Osteocyte (in vitro differentiated cells): Measurements from ENCODE around the gene CYSLTR2. TPM values are rescaled to one million over a fixed set of nuclear protein-coding genes. Genes with fewer than 3 reads are reported as not detected.

ENCODE experiments used
- DNase-seq: peaks from one replicate; pipeline ENCODE4 v3.0.0; 2021; ENCODE audit warnings: mixed read lengths; ENCODE audit not compliant: unreplicated experiment; ENCODE audit errors: extremely low spot score
- H3K27ac Mint-ChIP-seq: one replicate; pipeline ENCODE4 v1.8.0; 2021; ENCODE audit warnings: mild to moderate bottlenecking, mixed read lengths; ENCODE audit not compliant: unreplicated experiment
- H3K27me3 Mint-ChIP-seq: one replicate; pipeline ENCODE4 v1.8.0; 2021; ENCODE audit warnings: mixed read lengths; ENCODE audit not compliant: unreplicated experiment
- H3K36me3 Mint-ChIP-seq: one replicate; pipeline ENCODE4 v1.8.0; 2021; ENCODE audit warnings: mixed read lengths; ENCODE audit not compliant: unreplicated experiment
- H3K4me1 Mint-ChIP-seq: one replicate; pipeline ENCODE4 v1.8.0; 2021; ENCODE audit warnings: mixed read lengths; ENCODE audit not compliant: unreplicated experiment
- H3K4me3 Mint-ChIP-seq: one replicate; pipeline ENCODE4 v1.8.0; 2021; ENCODE audit warnings: mild to moderate bottlenecking, moderate library complexity, mixed read lengths; ENCODE audit not compliant: unreplicated experiment
- H3K9me3 Mint-ChIP-seq: one replicate; pipeline ENCODE4 v1.8.0; 2021; ENCODE audit warnings: mixed read lengths; ENCODE audit not compliant: unreplicated experiment
- total RNA-seq: library from RNA; stranded (reverse); gene quantifications from 2 replicates; pipeline ENCODE4 v1.2.1, GENCODE V29; 2021
- TF ChIP-seq, protein P1 (sequence below): fragments of 200-600 bp; sonication (generic); IDR thresholded peaks from 2 replicates; pipeline ENCODE4 v1.5.0; 2021; ENCODE audit warnings: antibody characterized with exemption, mild to moderate bottlenecking, moderate library complexity

The CYSLTR2 gene
- total RNA-seq, 1 donor from 2014 or later: not detected

DNA sequence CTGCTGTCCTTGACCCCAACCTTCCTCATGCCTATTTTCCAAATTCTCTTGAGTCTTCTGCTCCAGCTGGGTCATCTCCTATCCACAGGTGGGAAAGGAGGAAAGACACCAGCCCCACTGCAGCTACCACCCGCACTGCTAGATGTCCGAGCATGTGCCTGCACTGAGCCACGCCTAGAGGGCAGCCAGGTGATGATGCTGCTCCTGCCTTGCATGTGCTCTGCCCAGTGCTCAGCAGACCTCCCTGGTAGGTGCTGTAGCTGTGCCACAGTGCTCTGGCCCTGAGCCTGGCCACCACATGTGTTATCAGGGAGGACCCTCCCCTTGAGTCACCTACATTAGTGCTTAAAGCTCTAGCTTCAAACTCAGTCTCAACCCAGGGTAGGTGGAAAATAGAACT lies 6.9 kb upstream of the CYSLTR2 start:
- H3K4me3 Mint-ChIP-seq: no peak overlapping the region
- DNase-seq: no peak
- no peak overlapping the region for H3K27ac Mint-ChIP-seq
- H3K27me3 Mint-ChIP-seq: peaks cover 19% of the 10 kb centered on the region
- TF ChIP-seq, protein P1, sequence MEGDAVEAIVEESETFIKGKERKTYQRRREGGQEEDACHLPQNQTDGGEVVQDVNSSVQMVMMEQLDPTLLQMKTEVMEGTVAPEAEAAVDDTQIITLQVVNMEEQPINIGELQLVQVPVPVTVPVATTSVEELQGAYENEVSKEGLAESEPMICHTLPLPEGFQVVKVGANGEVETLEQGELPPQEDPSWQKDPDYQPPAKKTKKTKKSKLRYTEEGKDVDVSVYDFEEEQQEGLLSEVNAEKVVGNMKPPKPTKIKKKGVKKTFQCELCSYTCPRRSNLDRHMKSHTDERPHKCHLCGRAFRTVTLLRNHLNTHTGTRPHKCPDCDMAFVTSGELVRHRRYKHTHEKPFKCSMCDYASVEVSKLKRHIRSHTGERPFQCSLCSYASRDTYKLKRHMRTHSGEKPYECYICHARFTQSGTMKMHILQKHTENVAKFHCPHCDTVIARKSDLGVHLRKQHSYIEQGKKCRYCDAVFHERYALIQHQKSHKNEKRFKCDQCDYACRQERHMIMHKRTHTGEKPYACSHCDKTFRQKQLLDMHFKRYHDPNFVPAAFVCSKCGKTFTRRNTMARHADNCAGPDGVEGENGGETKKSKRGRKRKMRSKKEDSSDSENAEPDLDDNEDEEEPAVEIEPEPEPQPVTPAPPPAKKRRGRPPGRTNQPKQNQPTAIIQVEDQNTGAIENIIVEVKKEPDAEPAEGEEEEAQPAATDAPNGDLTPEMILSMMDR: no peak
- no peaks in the 10 kb centered on the region for H3K4me1 Mint-ChIP-seq
- H3K9me3 Mint-ChIP-seq: no peaks in the 10 kb centered on the region
- no peaks in the 10 kb centered on the region for H3K36me3 Mint-ChIP-seq

DNA sequence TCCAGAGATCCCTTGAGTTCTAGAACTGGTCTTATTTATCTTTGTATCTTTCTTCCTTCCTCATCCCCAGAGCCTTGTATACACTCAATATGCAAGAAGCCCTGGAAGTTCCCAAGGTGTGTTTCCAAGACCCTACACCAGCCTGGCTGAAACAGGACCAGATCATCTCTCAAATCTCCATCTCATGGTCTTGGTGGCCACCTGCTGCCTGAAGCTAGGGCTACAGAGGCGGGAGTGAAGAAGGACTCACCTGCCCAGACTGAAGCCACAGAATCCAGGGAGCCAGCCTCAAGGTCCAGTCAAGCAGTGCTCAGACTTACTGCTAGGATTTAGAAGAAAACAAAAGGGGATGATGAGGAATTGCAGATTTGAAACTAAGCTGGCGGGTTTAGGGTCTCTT lies 6.1 kb upstream of the CYSLTR2 start:
- DNase-seq: no peak
- Mint-ChIP-seq H3K27me3 (peaks cover 16% of the 10 kb centered on the region), H3K4me3 (no peak overlapping the region), H3K4me1 (no peaks in the 10 kb centered on the region), H3K27ac (no peak overlapping the region), H3K9me3 (no peaks in the 10 kb centered on the region), H3K36me3 (no peaks in the 10 kb centered on the region)
- TF ChIP-seq, protein P1: no peak

DNA sequence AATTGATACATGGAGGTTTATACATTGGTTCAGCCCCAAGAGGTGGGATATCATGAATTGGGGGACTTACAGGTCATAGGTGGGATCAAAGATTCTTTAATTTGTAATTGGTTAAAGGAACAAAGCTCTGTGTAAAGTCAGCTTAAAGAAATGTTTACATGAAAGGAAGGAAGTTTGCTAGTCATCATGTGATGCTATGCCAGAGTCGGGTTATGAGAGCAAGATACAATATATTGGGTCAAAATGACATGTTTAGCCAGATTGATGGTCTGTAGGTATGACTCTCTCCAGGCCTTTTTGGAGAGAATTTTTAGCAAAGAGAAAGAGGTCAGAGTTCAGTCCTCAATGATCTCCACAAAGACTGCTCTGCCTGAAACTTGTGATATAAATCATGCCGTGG lies 5.3 kb upstream of the CYSLTR2 start:
- H3K36me3 Mint-ChIP-seq: no peaks in the 10 kb centered on the region
- no peaks in the 10 kb centered on the region for H3K4me1 Mint-ChIP-seq
- DNase-seq: no peak
- H3K4me3 Mint-ChIP-seq: no peak overlapping the region
- H3K27ac Mint-ChIP-seq: no peak overlapping the region
- H3K9me3 Mint-ChIP-seq: no peaks in the 10 kb centered on the region
- TF ChIP-seq, protein P1: no peak
- H3K27me3 Mint-ChIP-seq: peaks cover 23% of the 10 kb centered on the region

DNA sequence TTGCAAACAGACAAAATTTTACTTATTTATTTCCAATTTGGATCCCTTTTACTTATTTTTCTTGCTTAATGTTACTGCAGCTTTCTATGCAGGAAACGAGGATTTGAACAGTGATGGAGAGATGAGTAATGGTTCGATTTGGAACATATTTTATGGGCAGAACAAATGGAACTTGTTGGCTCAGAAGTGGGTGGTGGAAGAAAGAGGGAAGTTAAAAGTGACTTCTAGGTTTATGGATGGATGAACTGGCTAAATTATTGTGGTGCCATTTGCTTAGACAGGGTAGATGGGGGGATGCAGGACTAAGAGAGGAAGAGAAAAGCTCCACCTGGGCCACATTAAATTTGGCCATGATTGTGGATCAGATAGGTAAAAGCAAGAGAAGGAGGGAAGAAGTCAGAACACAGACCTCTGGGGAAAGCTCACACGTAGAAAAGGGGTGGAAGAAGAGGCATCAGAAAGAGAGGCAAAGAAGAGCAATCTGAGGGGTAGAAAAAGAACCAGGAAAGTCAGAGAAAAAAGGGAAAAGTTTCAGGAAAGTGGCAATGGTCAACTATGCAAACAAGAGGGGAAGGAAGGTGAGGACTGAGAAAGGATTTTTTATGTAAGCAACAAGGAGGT lies 768 bp upstream of the CYSLTR2 start:
- Mint-ChIP-seq H3K9me3 (no peaks in the 10 kb centered on the region), H3K27me3 (peaks cover 31% of the 10 kb centered on the region), H3K27ac (no peak overlapping the region), H3K4me1 (no peaks in the 10 kb centered on the region), H3K4me3 (no peak overlapping the region), H3K36me3 (no peaks in the 10 kb centered on the region)
- DNase-seq: no peak
- TF ChIP-seq, protein P1: no peak

DNA sequence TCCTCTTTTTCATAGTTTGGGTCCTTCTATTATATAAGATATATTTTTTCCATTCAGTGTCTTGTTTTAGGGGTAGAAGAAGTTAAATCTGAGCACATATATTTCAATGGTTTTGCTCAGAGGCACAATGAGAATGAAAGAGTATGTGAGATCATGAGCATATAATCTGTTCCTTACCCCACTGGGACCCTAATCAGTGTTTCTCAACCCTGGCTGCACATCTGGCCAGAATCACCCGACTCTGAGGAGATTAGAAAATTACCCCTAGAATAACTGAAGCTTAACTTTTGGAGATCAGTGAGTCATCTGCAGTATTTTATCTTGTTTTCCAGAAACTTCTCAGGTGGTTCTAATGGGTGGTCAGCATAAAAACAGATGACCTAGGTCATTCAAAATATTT lies 782 bp downstream of the CYSLTR2 start:
- Mint-ChIP-seq H3K4me3 (no peak overlapping the region), H3K27me3 (peaks cover 31% of the 10 kb centered on the region), H3K9me3 (no peaks in the 10 kb centered on the region), H3K36me3 (no peaks in the 10 kb centered on the region), H3K27ac (no peak overlapping the region), H3K4me1 (no peaks in the 10 kb centered on the region)
- TF ChIP-seq, protein P1: no peak
- no peak for DNase-seq
